IPS-20b (cell line): ENCODE results near the gene TRIM2.

Experiments
- H3K27ac ChIP-seq: one replicate; pipeline ENCODE4 v1.5.1; 2013; ENCODE audit warnings: low read length
- H3K27me3 ChIP-seq: 2 replicates; pipeline ENCODE4 v1.6.1; 2013; ENCODE audit warnings: mild to moderate bottlenecking, low read length, inconsistent platforms; ENCODE audit not compliant: insufficient read depth
- H3K36me3 ChIP-seq: 2 replicates; pipeline ENCODE4 v1.6.1; 2013; ENCODE audit warnings: low read depth, mild to moderate bottlenecking, inconsistent platforms, low read length, moderate library complexity; ENCODE audit not compliant: insufficient read depth
- H3K4me1 ChIP-seq: 2 replicates; pipeline ENCODE4 v1.6.1; 2013; ENCODE audit warnings: mild to moderate bottlenecking, control low read depth, inconsistent platforms, low read length, moderate library complexity; ENCODE audit not compliant: insufficient read depth
- H3K4me3 ChIP-seq: 2 replicates; pipeline ENCODE4 v1.5.1; 2013; ENCODE audit warnings: mild to moderate bottlenecking, low read length, inconsistent platforms
- H3K9ac ChIP-seq: 2 replicates; pipeline ENCODE4 v1.6.1; 2013; ENCODE audit warnings: low read depth, mild to moderate bottlenecking, inconsistent platforms, low read length, moderate library complexity
- H3K9me3 ChIP-seq: 2 replicates; pipeline ENCODE4 v1.6.1; 2013; ENCODE audit warnings: mild to moderate bottlenecking, low read depth, low read length, inconsistent platforms; ENCODE audit not compliant: insufficient read depth

The TRIM2 gene

DNA sequence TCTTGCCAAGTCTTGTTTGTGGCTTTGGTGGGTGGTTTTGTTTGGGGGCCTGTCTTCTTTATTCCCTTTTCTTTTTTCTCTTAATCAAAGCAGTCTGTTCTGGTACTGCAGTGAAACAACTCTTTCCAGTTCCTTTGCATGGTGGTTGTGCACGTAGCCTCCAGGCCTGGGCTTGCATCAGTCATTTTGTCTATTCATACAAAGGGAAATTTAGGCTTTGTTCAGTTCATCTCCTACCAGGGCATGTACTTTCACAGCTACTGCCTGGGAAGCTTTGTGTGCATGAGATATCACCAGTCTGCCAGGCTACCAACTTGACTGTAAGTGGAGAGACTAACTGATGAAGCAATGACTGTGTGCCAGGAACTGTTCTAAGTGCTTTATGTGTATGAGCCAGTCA, 8.5 kb downstream of the TRIM2 start:
- Histone ChIP-seq H3K4me3 (no peak overlapping the region), H3K9ac (no peak overlapping the region), H3K27me3 (no peaks in the 10 kb centered on the region), H3K4me1 (peaks cover 17% of the 10 kb centered on the region; the same call in 1 of the 2 replicates), H3K27ac (no peak overlapping the region), H3K36me3 (no peaks in the 10 kb centered on the region), H3K9me3 (no peaks in the 10 kb centered on the region)

DNA sequence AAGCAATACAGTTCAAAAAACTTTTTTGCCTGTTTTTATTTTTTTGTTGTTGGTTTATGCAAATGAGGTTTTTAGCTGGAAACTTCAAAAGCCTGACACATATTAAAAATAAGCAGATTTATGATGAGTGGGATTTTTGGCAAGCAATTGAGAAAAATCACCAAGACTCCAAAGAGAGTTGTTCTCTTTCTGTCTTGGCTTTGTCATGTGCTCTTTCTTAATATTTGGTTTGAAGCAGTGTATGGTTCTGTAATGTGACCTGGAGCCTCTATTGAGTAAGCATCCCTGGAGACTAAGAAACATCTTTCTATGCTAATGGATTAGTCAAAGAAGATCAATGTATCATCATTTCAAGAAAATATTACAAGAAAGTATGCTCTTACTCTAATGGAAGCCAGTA, 11.7 kb downstream of the TRIM2 start:
- Histone ChIP-seq H3K27me3 (0 out of 2 replicates have a peak, but pooled peaks cover under 1% of the 10 kb centered on the region), H3K36me3 (no peaks in the 10 kb centered on the region), H3K4me1 (peaks cover 6% of the 10 kb centered on the region; the same call in 1 of the 2 replicates), H3K9me3 (no peaks in the 10 kb centered on the region), H3K4me3 (no peak overlapping the region), H3K9ac (no peak overlapping the region), H3K27ac (no peak overlapping the region)

DNA sequence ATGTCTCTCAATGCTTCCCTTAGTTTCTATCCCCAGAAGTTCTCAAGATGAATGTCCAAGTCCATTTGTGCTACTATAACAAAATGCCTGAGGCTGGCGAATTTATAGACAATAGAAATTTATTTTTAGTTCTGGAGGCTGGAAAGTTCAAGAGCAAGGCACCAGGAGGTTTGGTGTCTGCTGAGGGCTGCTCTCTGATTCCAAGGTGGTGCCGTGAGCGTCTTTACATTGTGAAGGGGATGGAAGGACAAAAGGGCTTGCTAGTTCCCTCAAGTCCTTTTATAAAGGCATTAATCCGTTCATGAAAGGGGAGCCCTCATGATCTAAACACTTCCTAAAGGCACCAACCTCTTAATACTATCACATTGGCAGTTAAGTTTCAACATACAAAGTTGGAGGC, 12.3 kb downstream of the TRIM2 start:
- Histone ChIP-seq H3K4me1 (peaks cover 6% of the 10 kb centered on the region; the same call in 1 of the 2 replicates), H3K27me3 (peaks cover 7% of the 10 kb centered on the region; the same call in 1 of the 2 replicates), H3K36me3 (no peaks in the 10 kb centered on the region), H3K4me3 (no peak overlapping the region), H3K9me3 (no peaks in the 10 kb centered on the region), H3K9ac (no peak overlapping the region), H3K27ac (no peak overlapping the region)

DNA sequence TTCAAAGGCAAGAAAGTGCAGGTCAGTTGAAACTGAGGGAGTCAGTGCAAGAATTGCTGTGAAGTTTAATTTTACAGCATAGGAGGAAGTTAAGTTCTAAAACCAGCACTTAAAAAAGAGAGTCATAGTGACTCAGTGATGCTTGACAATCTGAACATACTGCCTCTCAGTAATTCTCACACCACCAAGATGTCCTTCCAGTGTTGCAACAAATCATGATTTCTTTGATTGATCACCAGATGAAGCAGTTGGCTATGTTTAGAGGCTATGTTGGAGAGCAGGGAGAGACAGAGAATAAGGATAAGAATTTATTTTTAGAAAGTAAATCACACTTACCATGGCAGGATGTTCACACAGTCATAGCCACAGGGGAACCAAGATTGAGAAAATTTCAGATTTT, 13.2 kb downstream of the TRIM2 start:
- H3K4me3 ChIP-seq = no peak overlapping the region
- H3K27ac ChIP-seq = no peak overlapping the region
- no peaks in the 10 kb centered on the region for H3K9me3 ChIP-seq
- no peak overlapping the region for H3K9ac ChIP-seq
- H3K4me1 ChIP-seq = peaks cover 6% of the 10 kb centered on the region; the same call in 1 of the 2 replicates
- H3K36me3 ChIP-seq = no peaks in the 10 kb centered on the region
- peaks cover 8% of the 10 kb centered on the region; the same call in 1 of the 2 replicates for H3K27me3 ChIP-seq

DNA sequence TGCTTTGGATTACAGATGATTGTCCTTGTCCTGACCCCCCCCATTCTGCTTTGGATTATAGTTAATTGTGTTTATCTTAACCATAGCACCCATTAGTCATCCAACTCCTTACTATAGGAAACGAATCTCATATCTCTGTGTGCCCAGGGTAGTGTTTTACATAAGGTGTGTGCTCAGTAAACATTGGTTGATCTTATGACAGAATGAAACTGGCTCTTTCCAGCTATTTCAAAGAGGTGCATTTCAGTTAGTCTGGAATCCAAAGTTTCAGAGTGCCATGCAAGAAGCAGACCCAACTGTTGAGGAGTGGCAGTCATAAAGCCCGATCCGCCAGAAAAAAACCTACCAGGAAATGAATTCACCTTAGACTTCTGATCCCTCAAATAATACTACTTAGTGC, 14.7 kb downstream of the TRIM2 start:
- Histone ChIP-seq H3K27ac (no peak overlapping the region), H3K9me3 (no peaks in the 10 kb centered on the region), H3K4me1 (peaks cover 12% of the 10 kb centered on the region; the same call in 1 of the 2 replicates), H3K9ac (no peak overlapping the region), H3K27me3 (peaks cover 20% of the 10 kb centered on the region), H3K4me3 (no peak overlapping the region), H3K36me3 (no peaks in the 10 kb centered on the region)

DNA sequence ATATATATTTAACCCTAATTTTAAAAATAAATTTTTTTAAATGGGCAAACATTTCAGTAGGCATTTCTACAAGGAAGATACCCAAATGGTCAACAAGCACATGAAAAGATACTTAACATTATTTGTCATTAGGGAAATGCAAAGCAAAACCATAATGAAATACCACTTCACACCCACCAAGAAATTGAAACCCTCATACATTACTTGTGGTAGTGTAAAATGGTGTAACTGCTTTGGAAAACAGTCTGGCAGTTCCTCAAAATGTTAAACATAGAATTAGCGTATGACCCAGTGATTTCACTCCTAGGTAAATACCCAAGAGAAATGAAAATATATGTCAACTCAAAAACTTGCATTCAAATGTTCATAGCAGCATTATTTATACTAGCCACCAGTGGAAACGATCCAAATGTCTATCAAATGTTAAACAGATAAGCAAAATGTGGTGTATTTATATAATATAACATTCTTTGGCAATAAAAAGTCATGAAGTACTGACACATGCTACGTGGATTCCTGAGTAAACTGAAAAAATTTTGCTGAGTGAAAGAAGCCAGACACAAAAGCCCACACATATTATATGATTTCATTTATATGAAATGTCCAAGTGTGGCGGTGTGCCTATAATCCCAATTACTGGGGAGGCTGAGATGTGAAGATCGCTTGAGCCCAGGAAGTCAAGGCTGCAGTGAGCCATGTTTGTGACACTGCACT, 16.6 kb downstream of the TRIM2 start:
- H3K4me3 ChIP-seq = no peak overlapping the region
- peaks cover 31% of the 10 kb centered on the region for H3K27me3 ChIP-seq
- H3K4me1 ChIP-seq = peaks cover 9% of the 10 kb centered on the region; the same call in 1 of the 2 replicates
- no peak overlapping the region for H3K27ac ChIP-seq
- H3K9ac ChIP-seq = no peak overlapping the region
- no peaks in the 10 kb centered on the region; the same call in 1 of the 2 replicates for H3K9me3 ChIP-seq
- no peaks in the 10 kb centered on the region for H3K36me3 ChIP-seq

DNA sequence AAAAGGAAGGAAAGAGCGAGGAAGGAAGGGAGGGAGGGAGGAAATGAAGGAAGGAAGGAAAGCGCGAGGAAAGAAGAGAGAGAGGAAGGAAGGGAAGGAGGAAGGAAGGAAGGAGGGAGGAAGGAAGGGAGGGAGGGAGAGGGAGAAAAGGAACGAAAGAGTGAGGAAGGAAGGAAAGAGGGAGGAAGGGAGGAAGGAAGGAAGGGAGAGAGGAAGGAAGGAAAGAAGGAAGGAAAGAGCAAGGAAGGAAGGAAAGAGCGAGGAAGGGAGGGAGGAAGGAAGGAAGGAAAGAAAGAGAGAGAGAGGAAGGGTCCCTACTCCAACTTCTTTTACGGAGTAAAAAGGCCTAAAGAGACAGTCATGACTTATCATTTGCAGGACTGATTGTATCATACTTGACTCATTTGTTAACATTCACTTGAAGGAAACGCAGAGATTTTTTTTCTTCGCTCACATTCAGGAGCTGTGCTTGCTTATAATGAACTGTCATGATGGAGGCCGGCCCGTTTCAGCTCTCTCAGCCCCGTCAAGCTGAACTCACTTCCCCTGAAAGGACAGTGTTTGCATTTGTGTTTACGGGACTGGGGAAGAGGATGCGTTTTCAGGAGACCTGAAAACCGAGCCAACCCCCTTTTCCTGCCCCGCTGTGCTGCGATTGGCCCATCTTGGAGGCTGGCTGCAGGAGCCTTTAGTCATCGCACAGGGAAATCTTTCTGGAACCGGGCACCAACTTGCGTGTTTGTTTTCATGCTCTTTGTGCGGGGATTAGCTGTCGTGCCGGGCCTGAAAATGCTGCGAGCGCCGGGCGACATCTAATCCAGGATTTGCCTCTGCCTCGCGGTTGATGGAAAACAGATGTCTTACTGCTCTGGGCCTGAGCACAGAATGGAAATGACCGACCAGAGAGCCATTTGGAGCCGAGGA, 17.8 kb downstream of the TRIM2 start:
- Histone ChIP-seq H3K9ac (peak overlapping the region; percentile 68; the same call in 1 of the 2 replicates), H3K27ac (no peak overlapping the region), H3K9me3 (no peaks in the 10 kb centered on the region; the same call in 1 of the 2 replicates)

DNA sequence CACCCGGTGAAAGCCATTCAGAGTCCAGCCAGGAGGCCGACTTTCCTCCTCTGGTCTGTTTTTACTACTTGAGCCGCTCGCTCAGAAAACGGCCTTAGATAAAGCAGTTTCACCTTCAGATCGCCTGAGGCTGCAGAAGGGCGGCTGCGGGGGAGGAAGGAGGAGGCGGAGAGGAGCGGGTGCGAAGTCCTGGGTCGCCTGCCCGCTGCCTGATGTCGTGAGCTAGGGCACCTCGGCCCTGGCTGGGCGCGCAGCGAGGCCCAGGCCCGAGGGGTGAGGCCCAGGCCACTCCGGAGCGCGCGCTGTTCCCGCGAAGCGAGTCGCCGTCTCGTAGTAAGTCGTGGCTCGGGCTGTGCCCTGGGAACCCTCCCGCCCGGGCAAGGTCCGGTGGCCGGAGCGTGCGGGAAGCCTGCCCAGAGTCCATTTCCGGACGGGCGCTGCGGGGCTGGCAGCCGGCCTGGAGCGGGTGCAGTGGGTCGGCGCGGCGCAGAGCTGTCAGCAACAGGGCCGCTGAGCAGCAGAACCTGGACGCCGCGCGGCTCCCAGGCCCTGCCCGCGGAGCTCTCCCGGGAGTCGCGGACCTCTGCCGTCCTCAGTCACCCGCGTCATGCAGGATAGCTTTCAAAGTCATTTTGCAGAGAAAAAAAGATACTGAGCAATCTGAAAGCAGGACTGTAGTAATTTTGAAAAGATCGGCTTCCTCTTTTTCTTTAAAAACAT, 18.6 kb downstream of the TRIM2 start:
- H3K36me3 ChIP-seq = no peaks in the 10 kb centered on the region
- H3K9me3 ChIP-seq = no peaks in the 10 kb centered on the region; the same call in 1 of the 2 replicates
- no peak overlapping the region for H3K27ac ChIP-seq
- H3K27me3 ChIP-seq = peaks cover 31% of the 10 kb centered on the region
- peaks cover 9% of the 10 kb centered on the region; the same call in 1 of the 2 replicates for H3K4me1 ChIP-seq
- H3K9ac ChIP-seq = peak overlapping the region; percentile 68; the same call in 1 of the 2 replicates
- H3K4me3 ChIP-seq = peak overlapping the region; percentile 80

More for the DNA sequence above, 17.8 kb downstream of the TRIM2 start:
- H3K27me3 ChIP-seq = peaks cover 31% of the 10 kb centered on the region
- no peaks in the 10 kb centered on the region for H3K36me3 ChIP-seq
- H3K4me3 ChIP-seq = peak overlapping the region; percentile 80
- H3K4me1 ChIP-seq = peaks cover 9% of the 10 kb centered on the region; the same call in 1 of the 2 replicates

DNA sequence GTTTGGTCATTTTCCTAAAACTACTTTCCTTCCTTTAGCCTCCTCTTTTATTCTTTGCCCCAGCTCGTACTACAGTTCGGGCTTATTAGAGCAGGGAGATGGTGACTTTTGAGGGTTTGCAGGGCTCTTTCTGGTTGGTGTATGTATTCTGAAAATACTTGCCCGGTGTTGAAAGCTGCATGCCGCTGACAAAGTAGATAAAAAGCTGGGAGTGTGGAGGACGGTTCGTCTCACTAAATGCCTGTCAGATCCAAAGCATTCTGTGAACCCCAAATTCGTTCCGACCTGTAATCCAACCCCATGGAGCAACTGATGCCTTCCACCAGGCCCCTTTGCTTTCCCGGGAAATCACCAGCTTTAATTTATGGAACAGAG, 19.2 kb downstream of the TRIM2 start:
- Histone ChIP-seq H3K9ac (peak overlapping the region; percentile 68; the same call in 1 of the 2 replicates), H3K27me3 (peaks cover 31% of the 10 kb centered on the region), H3K27ac (no peak overlapping the region), H3K4me3 (peak overlapping the region; percentile 80), H3K4me1 (peaks cover 9% of the 10 kb centered on the region; the same call in 1 of the 2 replicates), H3K36me3 (no peaks in the 10 kb centered on the region), H3K9me3 (no peaks in the 10 kb centered on the region; the same call in 1 of the 2 replicates)

DNA sequence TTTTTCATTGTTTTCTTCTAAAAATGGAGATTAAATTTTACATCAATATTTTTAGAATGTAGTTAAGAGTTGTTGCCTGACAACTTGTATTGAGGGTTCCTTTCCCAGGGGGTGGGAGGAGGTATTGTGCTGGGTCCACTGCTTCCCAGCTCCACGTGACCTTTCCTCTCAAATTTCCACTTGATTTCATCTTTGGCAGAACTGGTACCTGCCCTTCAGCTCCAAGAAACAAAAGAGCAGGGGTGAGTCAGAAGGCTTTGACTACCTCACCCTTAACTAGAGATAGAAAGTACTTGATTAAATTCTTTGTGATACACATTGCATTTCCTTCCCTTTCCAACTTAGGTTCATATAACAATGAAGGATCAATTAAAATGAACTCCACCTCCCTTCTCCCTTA, 19.7 kb downstream of the TRIM2 start:
- no peaks in the 10 kb centered on the region for H3K36me3 ChIP-seq
- peaks cover 31% of the 10 kb centered on the region for H3K27me3 ChIP-seq
- peaks cover 9% of the 10 kb centered on the region; the same call in 1 of the 2 replicates for H3K4me1 ChIP-seq
- H3K4me3 ChIP-seq = peak overlapping the region; percentile 80
- no peak overlapping the region for H3K27ac ChIP-seq
- no peak overlapping the region for H3K9ac ChIP-seq
- no peaks in the 10 kb centered on the region; the same call in 1 of the 2 replicates for H3K9me3 ChIP-seq

DNA sequence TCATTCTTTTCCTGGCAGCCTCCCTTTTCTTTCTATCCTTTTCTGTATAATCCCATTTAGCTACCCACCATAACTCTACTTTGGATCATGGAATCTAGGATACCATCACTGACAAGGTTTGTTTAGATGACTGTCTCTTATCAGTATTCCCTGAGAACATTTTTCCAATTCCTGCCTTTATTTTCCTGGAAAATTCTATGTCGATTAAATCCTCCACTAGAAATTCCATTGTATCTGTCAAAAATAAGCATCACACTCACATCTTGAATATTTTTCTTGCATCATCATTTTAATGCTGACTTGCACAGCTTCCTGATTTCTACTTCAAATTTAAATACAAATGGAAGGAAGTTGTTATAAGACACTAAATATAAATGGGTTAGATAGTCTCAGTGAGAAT, 20.2 kb downstream of the TRIM2 start:
- Histone ChIP-seq H3K27me3 (peaks cover 31% of the 10 kb centered on the region), H3K27ac (no peak overlapping the region), H3K4me3 (peak overlapping the region; percentile 80; the same call in 1 of the 2 replicates)

More for the DNA sequence above, 20.2 kb downstream of the TRIM2 start:
- no peak overlapping the region for H3K9ac ChIP-seq
- no peaks in the 10 kb centered on the region for H3K36me3 ChIP-seq
- peaks cover 9% of the 10 kb centered on the region; the same call in 1 of the 2 replicates for H3K4me1 ChIP-seq
- no peaks in the 10 kb centered on the region; the same call in 1 of the 2 replicates for H3K9me3 ChIP-seq
